ENCODE measurements around the gene PRDX5.

The PRDX5 gene

GRCh38 chr11:64361659-64362058, 43.7 kb downstream of the PRDX5 start:
- H3K36me3 ChIP-seq (ENCODE audit: control insufficient read depth, insufficient read depth, low read length), result peaks cover 67% of the 10 kb centered on the region
- 97 to 98% methylated on average over 5 to 10 of the region's 18 CpGs for WGBS, 2 experiments (ENCODE audit: insufficient coverage in 2 of 2)

GRCh38 chr11:64362339-64362738, 44.4 kb downstream of the PRDX5 start:
- H3K9me3 ChIP-seq (ENCODE audit: control insufficient read depth, low read length), result no peaks in the 10 kb centered on the region
- H3K36me3 ChIP-seq (ENCODE audit: control insufficient read depth, insufficient read depth, low read length), result peaks cover 73% of the 10 kb centered on the region
- no peak overlapping the region for H3K4me3 ChIP-seq (ENCODE audit: extremely low read depth, insufficient read depth, low read length, poor library complexity, severe bottlenecking)
- H3K4me1 ChIP-seq (ENCODE audit: control insufficient read depth, insufficient read depth, low read length, poor library complexity, severe bottlenecking), result peaks cover 18% of the 10 kb centered on the region
- WGBS, 2 experiments (ENCODE audit: insufficient coverage in 2 of 2), result 88 to 95% methylated on average over 10 of the region's 10 CpGs
- H3K27ac ChIP-seq (ENCODE audit: low read depth, low read length, severe bottlenecking), result no peak overlapping the region

More at GRCh38 chr11:64361659-64362058, 43.7 kb downstream of the PRDX5 start:
- Histone ChIP-seq H3K4me1 (ENCODE audit: control insufficient read depth, insufficient read depth, low read length, poor library complexity, severe bottlenecking) (peaks cover 25% of the 10 kb centered on the region), H3K4me3 (ENCODE audit: extremely low read depth, insufficient read depth, low read length, poor library complexity, severe bottlenecking) (no peak overlapping the region), H3K27ac (ENCODE audit: low read depth, low read length, severe bottlenecking) (no peak overlapping the region), H3K9me3 (ENCODE audit: control insufficient read depth, low read length) (no peaks in the 10 kb centered on the region)

- Histone ChIP-seq H3K36me3 (ENCODE audit: control insufficient read depth, insufficient read depth, low read length) (peaks cover 90% of the 10 kb centered on the region), H3K4me1 (ENCODE audit: control insufficient read depth, insufficient read depth, low read length, poor library complexity, severe bottlenecking) (peaks cover 4% of the 10 kb centered on the region), H3K9me3 (ENCODE audit: control insufficient read depth, low read length) (no peaks in the 10 kb centered on the region), H3K27ac (ENCODE audit: low read depth, low read length, severe bottlenecking) (no peak overlapping the region), H3K4me3 (ENCODE audit: extremely low read depth, insufficient read depth, low read length, poor library complexity, severe bottlenecking) (no peak overlapping the region)
- WGBS, 2 experiments (ENCODE audit: insufficient coverage in 2 of 2), result 88 to 98% methylated on average over 2 to 4 of the region's 6 CpGs
Measured at GRCh38 chr11:64364435-64364834, 46.5 kb downstream of the PRDX5 start.

- H3K9me3 ChIP-seq (ENCODE audit: control insufficient read depth, low read length), result no peaks in the 10 kb centered on the region
- peaks cover 4% of the 10 kb centered on the region for H3K4me1 ChIP-seq (ENCODE audit: control insufficient read depth, insufficient read depth, low read length, poor library complexity, severe bottlenecking)
- H3K27ac ChIP-seq (ENCODE audit: low read depth, low read length, severe bottlenecking), result no peak overlapping the region
- 96 to 100% methylated on average over 2 of the region's 4 CpGs for WGBS, 2 experiments (ENCODE audit: insufficient coverage in 2 of 2)
- H3K4me3 ChIP-seq (ENCODE audit: extremely low read depth, insufficient read depth, low read length, poor library complexity, severe bottlenecking), result no peak overlapping the region
- H3K36me3 ChIP-seq (ENCODE audit: control insufficient read depth, insufficient read depth, low read length), result peaks cover 89% of the 10 kb centered on the region
Measured at GRCh38 chr11:64364911-64365310, 47.0 kb downstream of the PRDX5 start.

GRCh38 chr11:64366751-64367150, 48.8 kb downstream of the PRDX5 start:
- no CpG with 5 or more reads among the region's 1 CpG for WGBS, 2 experiments (ENCODE audit: insufficient coverage in 2 of 2)
- Histone ChIP-seq H3K4me3 (ENCODE audit: extremely low read depth, insufficient read depth, low read length, poor library complexity, severe bottlenecking) (no peak overlapping the region), H3K36me3 (ENCODE audit: control insufficient read depth, insufficient read depth, low read length) (peaks cover 87% of the 10 kb centered on the region), H3K9me3 (ENCODE audit: control insufficient read depth, low read length) (no peaks in the 10 kb centered on the region), H3K4me1 (ENCODE audit: control insufficient read depth, insufficient read depth, low read length, poor library complexity, severe bottlenecking) (no peaks in the 10 kb centered on the region), H3K27ac (ENCODE audit: low read depth, low read length, severe bottlenecking) (no peak overlapping the region)

- Histone ChIP-seq H3K27ac (ENCODE audit: low read depth, low read length, severe bottlenecking) (no peak overlapping the region), H3K36me3 (ENCODE audit: control insufficient read depth, insufficient read depth, low read length) (peaks cover 77% of the 10 kb centered on the region), H3K9me3 (ENCODE audit: control insufficient read depth, low read length) (no peaks in the 10 kb centered on the region), H3K4me1 (ENCODE audit: control insufficient read depth, insufficient read depth, low read length, poor library complexity, severe bottlenecking) (no peaks in the 10 kb centered on the region), H3K4me3 (ENCODE audit: extremely low read depth, insufficient read depth, low read length, poor library complexity, severe bottlenecking) (no peak overlapping the region)
- 98 to 99% methylated on average over 40 to 45 of the region's 46 CpGs for WGBS, 2 experiments (ENCODE audit: insufficient coverage in 2 of 2)
Measured at GRCh38 chr11:64367931-64368672, 50.2 kb downstream of the PRDX5 start.

GRCh38 chr11:64368673-64369074, 50.8 kb downstream of the PRDX5 start:
- H3K36me3 ChIP-seq (ENCODE audit: control insufficient read depth, insufficient read depth, low read length), result peaks cover 72% of the 10 kb centered on the region
- no peaks in the 10 kb centered on the region for H3K4me1 ChIP-seq (ENCODE audit: control insufficient read depth, insufficient read depth, low read length, poor library complexity, severe bottlenecking)
- no peak overlapping the region for H3K27ac ChIP-seq (ENCODE audit: low read depth, low read length, severe bottlenecking)
- H3K9me3 ChIP-seq (ENCODE audit: control insufficient read depth, low read length), result no peaks in the 10 kb centered on the region
- 96 to 98% methylated on average over 28 of the region's 28 CpGs for WGBS, 2 experiments (ENCODE audit: insufficient coverage in 2 of 2)
- no peak overlapping the region for H3K4me3 ChIP-seq (ENCODE audit: extremely low read depth, insufficient read depth, low read length, poor library complexity, severe bottlenecking)

- no peaks in the 10 kb centered on the region for H3K9me3 ChIP-seq (ENCODE audit: control insufficient read depth, low read length)
- WGBS, 2 experiments (ENCODE audit: insufficient coverage in 2 of 2), result 97 to 98% methylated on average over 54 to 79 of the region's 82 CpGs
- H3K4me1 ChIP-seq (ENCODE audit: control insufficient read depth, insufficient read depth, low read length, poor library complexity, severe bottlenecking), result no peaks in the 10 kb centered on the region
- H3K4me3 ChIP-seq (ENCODE audit: extremely low read depth, insufficient read depth, low read length, poor library complexity, severe bottlenecking), result no peak overlapping the region
- H3K36me3 ChIP-seq (ENCODE audit: control insufficient read depth, insufficient read depth, low read length), result peaks cover 61% of the 10 kb centered on the region
- no peak overlapping the region for H3K27ac ChIP-seq (ENCODE audit: low read depth, low read length, severe bottlenecking)
Measured at GRCh38 chr11:64369440-64370421, 51.8 kb downstream of the PRDX5 start.

GRCh38 chr11:64371201-64371600, 53.3 kb downstream of the PRDX5 start:
- Histone ChIP-seq H3K27ac (ENCODE audit: low read depth, low read length, severe bottlenecking) (no peak overlapping the region), H3K4me3 (ENCODE audit: extremely low read depth, insufficient read depth, low read length, poor library complexity, severe bottlenecking) (no peak overlapping the region), H3K36me3 (ENCODE audit: control insufficient read depth, insufficient read depth, low read length) (peaks cover 46% of the 10 kb centered on the region), H3K9me3 (ENCODE audit: control insufficient read depth, low read length) (no peaks in the 10 kb centered on the region), H3K4me1 (ENCODE audit: control insufficient read depth, insufficient read depth, low read length, poor library complexity, severe bottlenecking) (no peaks in the 10 kb centered on the region)
- 96% methylated on average over 9 to 12 of the region's 22 CpGs for WGBS, 2 experiments (ENCODE audit: insufficient coverage in 2 of 2)
